ENCODE results near the gene TPM4.
A peak's percentile ranks its signal among the peaks of the same experiment; 100 is the strongest.
"Not testable (repeated sequence)": the region's sequence is repeated elsewhere in the genome, so short reads cannot be mapped to it uniquely, and the experiment has no call there.

TPM4 gene

DNA sequence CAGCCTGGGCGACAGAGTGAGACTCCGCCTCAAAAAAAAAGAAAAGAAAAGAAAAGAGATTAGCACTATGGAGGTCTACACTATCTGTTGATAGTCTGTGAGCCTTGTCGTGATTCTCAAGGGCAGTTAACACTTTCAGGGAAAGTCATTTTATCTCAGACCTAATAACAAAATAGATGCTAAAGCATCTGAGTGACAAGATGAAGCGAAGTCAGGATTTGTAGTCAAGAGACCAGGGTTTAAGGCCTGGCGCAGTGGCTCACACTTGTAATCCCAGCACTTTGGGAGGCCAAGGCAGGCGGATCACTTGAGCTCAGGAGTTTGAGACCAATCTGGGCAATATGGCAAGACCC, 22.1 kb downstream of the TPM4 start:
- DNase-seq (ENCODE audit: low spot score) = no peak

DNA sequence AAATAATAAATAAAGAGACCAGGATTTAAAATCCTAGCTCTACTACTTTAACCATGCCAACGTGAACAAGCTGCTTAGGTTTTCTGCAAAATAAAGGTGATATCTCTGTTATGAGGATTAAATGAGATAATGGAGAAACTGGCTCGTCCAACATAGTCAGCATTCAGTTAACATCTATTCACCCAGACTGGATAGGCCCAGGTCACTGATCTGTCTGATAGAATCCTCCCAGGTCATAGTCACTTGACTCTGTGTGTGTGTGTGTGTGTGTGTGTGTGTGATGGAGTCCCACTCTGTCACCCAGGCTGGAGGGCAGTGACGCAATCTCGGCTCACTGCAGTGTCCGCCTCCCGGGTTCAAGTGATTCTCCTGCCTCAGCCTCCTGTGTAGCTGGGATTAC, 22.5 kb downstream of the TPM4 start:
- no peak for DNase-seq (ENCODE audit: low spot score)

DNA sequence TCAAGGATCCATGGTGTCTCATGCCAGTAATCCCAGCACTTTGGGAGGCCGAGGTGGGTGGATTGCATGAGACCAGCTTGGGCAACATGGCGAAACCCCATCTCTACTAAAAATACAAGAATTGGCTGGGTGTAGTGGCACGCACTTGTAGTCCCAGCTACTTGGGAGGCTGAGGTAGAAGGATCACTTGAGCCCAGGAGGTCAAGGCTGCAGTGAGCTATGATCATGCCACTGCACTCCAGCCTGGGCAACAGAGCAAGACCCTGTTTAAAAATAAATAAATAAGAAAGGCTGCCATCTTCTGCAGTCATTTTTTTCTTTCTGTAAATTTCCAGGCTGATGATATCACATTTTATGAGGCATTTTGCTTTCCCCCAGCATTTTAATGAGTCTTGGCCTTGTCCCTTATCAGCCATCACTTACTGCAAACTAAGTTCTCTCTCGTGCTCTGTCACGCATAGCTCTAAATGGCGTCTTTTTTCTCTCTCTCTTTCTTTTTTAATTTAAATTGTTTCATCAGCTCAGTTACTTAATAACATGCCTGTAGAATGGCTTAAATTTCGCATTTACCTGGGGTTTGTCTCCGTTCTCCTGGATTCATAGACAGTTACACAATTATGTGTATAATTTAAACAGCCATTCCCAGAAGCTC, 23.1 kb downstream of the TPM4 start:
- not testable (repeated sequence) for DNase-seq (ENCODE audit: low spot score)

DNA sequence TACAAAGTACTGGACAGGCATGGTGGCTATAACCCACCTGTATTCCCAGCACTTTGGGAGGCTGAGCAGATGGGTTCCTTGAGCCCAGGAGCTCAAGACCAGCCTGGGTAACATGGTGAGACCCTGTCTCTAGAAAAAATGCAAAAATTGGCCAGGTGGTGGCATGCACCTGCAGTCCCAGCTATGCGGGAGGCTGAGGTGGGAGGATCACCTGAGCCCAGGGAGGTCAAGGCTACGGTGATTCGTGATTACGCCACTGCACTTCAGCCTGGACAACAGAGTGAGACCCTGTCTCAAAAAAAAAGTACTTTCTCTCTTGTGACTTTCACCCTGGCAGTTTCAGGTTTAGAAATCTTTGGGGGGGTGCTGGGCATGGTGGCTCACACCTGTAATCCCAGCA, 24.2 kb downstream of the TPM4 start:
- no peak for DNase-seq (ENCODE audit: low spot score)

DNA sequence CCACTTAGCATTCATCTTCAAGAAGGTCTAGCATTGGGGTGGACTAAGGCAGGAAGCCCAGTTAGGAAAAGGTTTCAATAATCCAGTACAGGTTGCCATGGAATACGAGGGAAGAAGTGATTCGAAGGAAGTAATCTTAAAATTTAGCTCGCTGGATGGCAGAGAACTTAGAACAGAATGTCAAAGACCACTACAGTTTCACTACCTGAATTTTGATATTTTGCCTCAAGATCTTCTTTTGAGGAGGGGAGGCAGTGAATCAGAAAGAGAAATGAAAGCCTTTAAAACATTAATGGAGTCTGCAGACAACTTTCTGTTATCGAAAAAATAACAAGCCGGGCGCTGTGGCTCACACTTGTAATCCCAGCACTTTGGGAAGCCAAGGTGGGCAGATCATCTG, 28.4 kb downstream of the TPM4 start:
- DNase-seq (ENCODE audit: low spot score) = no peak

DNA sequence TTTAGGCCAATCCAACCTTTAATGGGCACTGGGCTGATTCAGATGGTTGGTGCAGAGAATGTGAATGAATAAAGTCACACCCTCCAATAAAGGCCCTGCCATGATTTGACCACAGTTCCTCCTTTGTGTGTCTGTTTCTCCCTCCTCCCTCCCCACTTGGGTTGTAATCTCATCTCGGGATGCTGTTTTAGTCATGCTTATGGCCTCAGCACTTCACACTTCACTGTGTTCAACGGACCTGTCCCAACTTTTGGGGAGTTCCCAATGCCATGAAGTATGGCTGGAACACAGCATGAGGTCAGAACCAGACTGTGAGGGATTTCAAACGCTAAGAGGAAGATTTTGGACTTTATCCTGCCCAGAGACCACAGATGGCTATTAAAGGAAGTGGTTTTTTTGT, 29.8 kb downstream of the TPM4 start:
- DNase-seq (ENCODE audit: low spot score) = no peak

DNA sequence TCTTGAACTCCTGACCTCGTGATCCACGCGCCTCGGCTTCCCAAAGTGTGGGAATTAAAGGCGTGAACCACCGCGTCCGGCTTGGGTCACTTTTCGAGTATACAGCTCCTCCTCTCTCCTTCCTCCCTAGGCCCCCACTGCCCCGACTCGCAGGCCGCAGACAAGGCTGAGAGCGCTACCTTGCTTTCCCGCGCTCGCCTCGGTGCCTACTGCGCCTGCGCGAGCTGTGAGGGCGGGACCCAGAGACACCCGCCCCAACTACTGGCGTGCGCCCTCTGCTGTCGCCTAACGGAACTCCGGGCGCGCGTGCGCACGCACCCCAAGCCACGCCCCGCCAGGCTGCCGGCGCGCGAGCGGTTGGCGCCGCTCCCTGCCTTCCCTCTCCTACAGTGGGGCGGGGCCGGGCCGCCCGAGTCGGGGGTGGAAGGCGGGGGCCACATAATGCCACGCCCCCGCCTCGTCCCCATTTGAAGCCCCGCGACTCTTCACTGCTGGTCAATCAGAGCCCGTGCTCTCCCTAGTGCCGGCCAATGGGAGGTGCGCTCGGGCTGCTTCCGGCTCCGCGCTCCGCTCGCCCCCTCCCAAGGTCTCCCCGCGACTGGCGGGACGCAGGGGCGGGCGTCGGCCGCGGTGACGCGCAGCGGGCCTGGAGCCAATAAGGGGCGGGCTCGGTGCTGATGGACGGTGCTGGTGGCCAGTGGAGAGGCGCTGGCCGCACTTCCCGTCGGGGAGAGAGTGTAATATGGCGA, 35.0 kb downstream of the TPM4 start, which contains the start of gene RAB8A:
Gene RAB8A (plus strand): TSS at position 730 of the 749 bp plus-strand sequence. CDS start 13 bp downstream, at position 743.
- DNase-seq (ENCODE audit: low spot score) = peak; percentile 99

DNA sequence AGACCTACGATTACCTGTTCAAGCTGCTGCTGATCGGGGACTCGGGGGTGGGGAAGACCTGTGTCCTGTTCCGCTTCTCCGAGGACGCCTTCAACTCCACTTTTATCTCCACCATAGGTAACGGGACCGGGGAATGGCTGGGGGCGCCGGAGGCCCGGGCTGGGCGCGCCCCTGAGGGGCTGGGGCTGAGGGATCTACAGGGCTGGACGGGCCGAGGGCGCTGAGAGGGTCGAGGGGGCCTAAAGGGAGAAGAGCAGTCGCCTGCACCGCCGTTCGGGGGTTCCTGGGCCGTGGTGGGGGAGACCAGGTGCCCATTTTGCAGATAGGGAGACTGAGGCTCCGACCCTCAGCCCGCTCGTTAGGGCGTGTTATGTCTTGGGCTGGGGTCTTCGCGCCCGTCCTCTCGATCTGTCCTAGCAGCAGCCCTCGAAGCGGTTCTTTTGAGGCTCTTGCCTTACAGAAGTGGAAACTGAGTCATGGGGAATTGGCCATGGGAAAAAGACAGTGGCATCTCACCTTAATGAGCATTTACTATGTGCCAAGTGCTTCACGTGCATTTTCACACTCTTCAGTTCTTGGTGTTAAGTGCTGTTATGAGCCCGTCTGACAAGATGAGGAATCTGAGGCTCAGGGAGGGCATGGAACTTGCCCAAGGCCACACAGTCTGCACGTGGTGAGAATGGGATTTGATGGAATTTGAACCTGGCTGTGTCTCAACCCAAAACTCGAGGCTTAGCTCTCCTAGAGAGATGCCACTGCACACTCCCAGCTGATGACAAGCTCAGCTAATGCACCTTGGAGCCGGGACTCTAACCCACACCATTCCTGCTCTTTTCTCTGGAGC, 35.8 kb downstream of the TPM4 start:
- DNase-seq (ENCODE audit: low spot score) = no peak

DNA sequence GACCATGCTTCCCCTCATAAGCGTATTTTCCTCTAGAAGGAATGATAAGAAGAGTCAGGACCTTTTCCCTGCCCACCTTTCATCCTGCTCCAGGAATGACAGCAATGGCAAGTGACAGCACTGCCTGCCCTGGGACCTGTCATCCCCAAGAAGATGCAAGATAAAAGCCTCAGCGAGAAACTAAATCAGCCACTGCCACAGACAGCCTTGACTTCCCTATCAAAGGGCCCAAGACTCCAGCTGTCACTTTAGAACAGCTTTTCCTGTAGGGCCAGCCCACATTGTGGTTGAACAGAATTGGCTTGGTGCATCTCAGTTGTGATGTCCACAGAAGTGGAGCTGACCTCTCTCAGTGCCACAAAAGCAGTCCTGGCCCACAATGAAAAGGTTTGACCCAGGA, 36.5 kb downstream of the TPM4 start:
- DNase-seq (ENCODE audit: low spot score) = no peak

DNA sequence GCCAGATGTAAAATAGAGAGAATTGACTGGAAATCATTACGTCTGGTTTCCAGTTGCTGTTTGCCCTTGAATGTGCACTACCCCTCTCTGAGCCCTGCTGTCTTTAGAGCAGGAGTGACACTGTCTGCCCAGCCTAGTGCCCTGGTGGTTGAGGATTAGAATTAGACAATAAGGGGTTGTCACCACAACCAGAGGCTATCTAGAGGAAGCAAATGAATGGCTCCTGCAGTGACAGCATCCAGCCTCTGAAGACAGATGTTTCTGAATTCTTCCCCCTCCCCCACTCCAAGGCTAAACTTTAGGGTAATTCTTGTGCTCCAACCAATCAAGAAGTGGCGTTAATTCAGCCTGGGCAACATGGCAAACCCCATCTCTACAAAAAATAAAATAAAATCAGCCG, 37.4 kb downstream of the TPM4 start:
- no peak for DNase-seq (ENCODE audit: low spot score)

DNA sequence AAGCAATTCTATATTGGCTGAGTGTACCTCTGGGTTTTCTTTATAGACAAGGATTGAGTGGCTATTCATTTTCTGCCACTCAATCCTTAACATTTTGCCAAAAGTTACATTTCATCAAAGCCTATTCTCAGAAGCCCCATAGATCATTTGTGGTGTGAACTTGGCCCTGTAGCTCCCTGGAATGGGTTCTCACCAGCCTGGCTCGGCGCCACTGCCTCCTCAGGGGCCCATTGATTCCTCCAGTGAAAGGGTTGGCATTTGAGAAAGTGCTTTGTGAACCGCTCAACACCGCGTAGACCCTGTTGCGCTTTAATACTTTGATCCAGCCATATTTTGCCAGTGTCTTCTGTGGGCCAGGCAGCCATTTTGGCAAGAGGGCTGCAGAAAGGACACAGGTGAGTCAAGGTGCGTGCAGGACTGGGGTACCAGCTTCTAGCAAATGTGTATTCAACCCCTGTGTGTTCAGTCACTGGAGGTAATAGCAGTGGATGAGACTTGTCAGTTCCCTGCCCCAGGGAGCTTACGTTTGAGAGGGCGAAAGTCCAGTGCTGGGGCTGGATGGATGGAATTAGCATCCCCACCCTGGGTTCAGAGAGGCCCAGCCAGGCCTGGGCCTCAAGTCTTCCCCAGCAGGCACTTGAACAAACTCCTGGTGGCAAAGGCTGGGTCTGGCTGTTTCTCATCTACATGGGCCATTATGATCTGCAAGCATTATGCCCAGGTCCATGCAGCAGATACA, 39.2 kb downstream of the TPM4 start:
- no peak for DNase-seq (ENCODE audit: low spot score)

DNA sequence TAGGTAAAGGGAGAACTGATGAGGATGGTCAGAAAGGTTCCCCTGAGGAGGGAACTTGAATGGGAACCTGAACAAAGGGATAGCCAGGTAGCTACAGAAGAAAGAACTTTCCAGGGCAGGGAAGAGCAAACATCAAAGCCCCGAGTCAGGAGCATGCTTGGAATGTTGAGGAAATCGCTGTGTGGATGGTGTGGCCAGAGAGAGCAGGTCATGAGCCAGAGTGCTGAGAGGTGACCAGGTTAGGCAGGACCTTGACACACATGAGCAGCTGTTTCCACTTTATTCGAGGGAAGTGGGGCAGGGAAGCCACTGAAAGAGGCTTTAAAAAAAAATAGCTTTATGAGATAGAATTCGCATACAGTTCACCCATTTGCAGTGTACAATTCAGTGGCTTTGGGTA, 39.8 kb downstream of the TPM4 start:
- DNase-seq (ENCODE audit: low spot score) = no peak

DNA sequence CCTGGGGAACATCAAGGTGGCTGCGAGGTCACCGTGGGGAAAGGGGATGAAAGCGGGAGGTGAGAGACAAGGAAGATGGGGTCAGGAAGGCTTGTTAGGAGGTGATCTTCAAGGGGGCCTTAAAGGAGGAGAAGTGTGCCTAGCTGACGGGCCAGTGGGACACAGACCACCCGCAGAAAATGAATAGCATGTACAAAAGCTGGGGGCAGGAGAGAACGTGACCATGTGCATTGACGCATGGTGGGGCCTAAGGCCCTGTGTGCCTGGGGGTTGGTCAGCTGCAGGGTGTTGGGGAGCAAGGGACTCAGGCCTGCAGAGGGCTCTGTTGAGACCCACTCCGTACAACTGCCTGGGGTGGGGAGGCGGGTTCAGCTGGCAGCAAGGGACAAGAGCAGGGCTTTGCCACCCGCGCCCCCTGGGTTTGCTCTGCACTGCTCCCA, 41.3 kb downstream of the TPM4 start:
- DNase-seq (ENCODE audit: low spot score) = no peak

DNA sequence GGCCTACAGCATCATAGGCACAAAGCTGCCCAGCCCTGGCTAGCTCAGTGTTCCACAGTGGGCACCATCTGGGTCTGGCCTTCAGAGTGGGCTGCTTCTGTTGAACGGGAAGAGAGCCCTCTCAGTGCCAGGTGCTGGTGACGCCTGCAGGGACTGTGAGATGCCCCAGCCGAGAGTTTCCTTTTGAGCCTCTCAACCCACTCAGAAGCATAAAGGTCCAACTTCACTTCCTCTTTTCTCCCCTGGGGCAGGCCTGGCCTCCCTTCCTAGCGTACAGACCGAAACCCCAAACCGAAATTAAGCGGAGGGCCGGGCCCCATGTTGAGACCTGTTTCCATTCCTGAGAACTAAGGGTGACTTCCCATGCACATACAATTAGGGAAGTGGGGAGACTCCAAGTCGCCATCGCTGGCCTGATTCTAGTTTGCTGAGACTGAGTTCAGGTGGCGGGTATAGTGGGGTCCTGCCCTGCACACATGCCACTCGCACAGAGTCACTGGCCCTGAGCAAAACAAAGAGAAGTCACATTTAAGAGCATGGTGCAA, 42.3 kb downstream of the TPM4 start:
- no peak for DNase-seq (ENCODE audit: low spot score)

DNA sequence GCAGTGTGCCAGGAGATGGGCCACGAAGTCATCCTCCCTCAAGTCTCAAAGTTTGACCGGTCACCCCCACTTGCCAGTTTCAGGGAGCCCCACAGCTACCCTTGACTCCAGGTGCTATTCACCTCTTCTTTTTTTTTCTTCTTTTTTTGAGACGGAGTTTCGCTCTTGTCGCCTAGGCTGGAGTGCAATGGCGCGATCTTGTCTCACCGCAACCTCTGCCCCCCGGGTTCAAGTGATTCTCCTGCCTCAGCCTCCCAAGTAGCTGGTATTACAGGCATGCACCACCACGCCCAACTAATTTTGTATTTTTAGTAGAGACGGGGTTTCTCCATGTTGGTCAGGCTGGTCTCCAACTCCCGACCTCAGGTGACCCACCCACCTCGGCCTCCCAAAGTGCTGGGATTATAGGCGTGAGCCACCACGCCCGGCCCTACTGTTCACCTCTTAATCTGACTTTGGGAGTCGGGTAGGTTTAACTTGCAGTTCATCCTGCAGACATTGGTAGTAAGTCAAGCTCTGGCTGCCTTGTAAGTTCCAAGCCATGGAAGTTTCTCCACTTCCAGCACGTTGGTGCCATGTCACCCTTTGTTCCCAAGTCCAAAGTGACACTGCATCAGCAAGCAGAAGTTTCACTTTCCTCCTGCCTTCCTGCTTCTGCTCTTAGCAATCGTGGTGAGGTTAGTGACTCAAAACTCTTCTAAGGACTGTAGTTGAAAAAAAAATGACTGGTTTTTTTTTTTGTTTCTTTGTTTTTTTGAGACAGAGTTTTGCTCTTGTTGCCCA, 43.0 kb downstream of the TPM4 start:
- DNase-seq (ENCODE audit: low spot score) = not testable (repeated sequence)

DNA sequence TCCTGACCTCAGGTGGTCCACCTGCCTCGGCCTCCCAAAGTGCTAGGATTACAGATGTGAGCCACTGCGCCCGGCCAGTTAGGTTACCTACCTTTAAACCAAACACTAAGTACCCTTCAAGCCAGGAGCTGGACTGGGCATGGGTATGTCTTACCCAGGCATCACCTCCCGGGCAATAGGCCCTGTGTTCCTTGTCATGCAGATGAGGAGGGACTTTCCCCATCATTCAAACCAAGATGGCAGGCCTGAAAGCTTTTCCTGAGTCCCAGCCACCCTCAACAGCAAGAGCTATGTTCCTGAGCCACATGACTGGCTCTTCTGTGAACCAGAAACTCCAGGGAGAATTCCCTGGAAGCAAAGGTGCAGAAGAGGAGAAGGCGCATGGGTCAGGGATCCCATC, 44.8 kb downstream of the TPM4 start:
- no peak for DNase-seq (ENCODE audit: low spot score)

DNA sequence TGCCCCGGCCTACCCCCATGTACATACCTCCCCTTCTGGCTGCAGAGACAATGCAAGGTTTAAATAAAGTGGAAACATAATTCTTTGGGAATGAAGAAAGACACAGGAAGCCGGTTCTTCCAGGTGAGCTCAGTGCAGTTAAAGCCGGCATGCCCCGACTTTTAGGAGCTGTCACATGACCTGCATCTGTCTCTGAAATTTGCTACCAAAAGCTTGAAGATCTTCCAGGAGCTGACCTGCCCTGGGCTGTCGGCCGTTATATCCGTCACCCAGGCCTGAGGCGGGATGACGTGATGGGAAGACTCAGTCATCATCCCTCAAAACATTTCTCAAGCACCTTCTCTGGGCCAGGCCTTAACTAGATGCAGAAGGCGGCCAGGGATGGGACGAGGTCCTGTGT, 45.7 kb downstream of the TPM4 start:
- DNase-seq (ENCODE audit: low spot score) = no peak

DNA sequence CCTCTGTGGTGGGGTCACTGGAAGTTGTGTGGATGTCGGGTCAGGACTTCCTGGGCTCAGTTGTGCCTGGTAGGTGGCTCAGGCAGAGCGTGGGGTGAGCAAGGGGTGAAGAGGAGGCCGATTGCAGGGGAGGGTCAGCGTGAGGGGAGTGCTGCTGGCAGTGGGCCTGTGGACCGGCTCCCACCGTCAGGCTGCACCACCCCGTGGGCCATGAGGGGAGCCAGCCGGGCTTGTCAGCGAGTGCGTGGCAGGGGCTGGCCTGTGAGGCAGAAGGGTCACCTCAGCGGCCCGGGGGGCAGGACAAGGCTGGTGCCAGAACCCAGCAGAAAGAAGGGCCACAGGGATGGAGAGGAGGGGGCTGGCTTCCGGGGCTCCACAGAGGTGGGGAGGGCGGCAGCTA, 48.7 kb downstream of the TPM4 start:
- no peak for DNase-seq (ENCODE audit: low spot score)

DNA sequence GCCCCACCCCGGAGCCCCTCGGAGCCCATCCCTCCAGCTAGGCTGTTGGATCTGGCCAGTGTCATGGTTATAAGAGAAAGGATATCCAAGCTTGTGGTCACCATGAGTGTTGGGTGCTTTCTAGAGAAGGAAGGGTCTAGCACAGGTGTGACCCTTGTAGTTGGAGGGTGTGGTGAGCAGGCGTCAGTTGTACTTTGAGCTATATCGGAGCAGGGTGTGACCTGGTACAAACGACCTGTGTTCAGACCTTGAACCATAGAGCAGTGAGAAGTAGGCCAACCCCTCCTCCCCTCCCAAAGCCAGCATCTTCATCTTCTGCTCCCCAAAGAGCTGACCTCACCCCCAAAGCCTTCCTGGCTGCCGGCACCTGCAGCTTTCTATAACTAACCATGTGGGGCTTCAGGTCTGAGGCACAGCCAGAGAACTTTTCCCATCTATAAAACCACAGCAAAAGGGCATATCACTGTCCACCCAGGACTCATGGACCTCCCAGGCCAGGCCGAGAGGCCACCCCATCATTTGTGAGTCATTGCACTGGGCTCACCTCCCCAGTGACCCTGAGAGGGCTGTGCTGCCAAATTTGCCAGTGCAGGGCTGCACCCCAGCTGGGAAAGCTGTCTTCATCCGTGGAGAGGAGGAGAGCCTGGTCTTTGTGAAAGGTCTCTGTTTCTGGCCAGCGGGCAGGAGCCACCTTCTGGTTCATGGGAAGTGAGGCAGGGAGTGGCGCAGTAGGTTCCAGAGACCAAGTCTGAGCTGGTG, 49.6 kb downstream of the TPM4 start:
- peak; percentile 50 for DNase-seq (ENCODE audit: low spot score)

DNA sequence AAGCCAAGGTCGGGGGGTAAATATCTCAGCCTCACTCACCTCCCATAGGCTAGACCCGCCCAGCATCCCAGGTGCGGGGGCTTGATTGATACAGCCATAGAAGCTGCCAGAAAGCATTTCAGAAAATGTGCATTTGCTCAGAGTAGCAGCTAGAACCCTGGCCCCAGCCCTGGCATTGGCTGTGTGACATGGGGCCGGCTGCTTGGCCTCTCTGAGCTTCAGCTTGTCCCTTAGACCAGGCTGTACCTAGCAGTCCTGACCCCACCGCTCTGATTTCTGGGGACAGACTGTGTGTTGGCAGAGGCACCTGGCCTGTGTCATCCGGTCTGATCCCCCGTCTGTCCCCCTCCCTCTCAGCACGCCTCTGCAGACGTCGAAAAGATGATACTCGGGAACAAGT, 50.8 kb downstream of the TPM4 start:
- no peak for DNase-seq (ENCODE audit: low spot score)
